Psoas muscle (tissue), 8 donors: ENCODE data around the gene PRKN. TPM values are rescaled to one million over a fixed set of nuclear protein-coding genes. Genes with fewer than 3 reads are reported as not detected.

Source experiments
- ATAC-seq, 4 donors: fragments of 200-7000 bp; cut with Tn5 transposase; one replicate each; pipeline ENCODE4 v1.9.1; 2020; ENCODE audit warnings: moderate library complexity in 3 of 4, mild to moderate bottlenecking in 2 of 4
- DNase-seq, 2 donors: peaks; one replicate each; pipeline ENCODE4 v3.0.0-alpha.2; 2020
- H3K27ac ChIP-seq: fragments of 200-600 bp; one replicate; pipeline ENCODE4 v1.8.0; 2022
- H3K27me3 ChIP-seq, 3 donors: fragments of 200-600 bp in 1 of 3; one replicate each; pipeline versions ENCODE4 v1.6.1 to v1.8.0; 2013 to 2022; ENCODE audit warnings: low read length in 2 of 3, mild to moderate bottlenecking in 2 of 3, moderate library complexity in 1 of 3; ENCODE audit not compliant: insufficient read depth in 3 of 3
- H3K36me3 ChIP-seq, 2 donors: fragments of 200-600 bp in 1 of 2; one replicate each; pipeline versions ENCODE4 v1.6.1 to v1.8.0; 2013 to 2022; ENCODE audit warnings: low read depth in 1 of 2, mild to moderate bottlenecking in 1 of 2, moderate library complexity in 1 of 2; ENCODE audit not compliant: insufficient read depth in 1 of 2
- H3K4me1 ChIP-seq: fragments of 200-600 bp; one replicate; pipeline ENCODE4 v1.8.0; 2022
- H3K4me3 ChIP-seq: fragments of 200-600 bp; one replicate; pipeline ENCODE4 v1.8.0; 2022; ENCODE audit warnings: mild to moderate bottlenecking
- H3K9me3 ChIP-seq: fragments of 200-600 bp; one replicate; pipeline ENCODE4 v1.8.0; 2022
- WGBS, 3 donors: extraction: QIAGEN DNeasy Blood & Tissue Kit; methylation state at CpG; one replicate each; pipeline versions ENCODE4 v1.1.6 to v1.1.7; 2013; 5-methylcytosine and 5-hydroxymethylcytosine counted together
- intact Hi-C, 2 donors: fragments of 100-400 bp; cut with DNase I; formaldehyde crosslinking; loops; one replicate each; pipeline versions ENCODE4 v1.11.0 to v1.14.2; 2022
- polyA plus RNA-seq, 3 donors: library from polyadenylated mRNA; stranded (reverse); fragments of 200-250 nt; gene quantifications; one replicate each; pipeline ENCODE4 v1.2.3, GENCODE V29; 2013
- total RNA-seq, 4 donors: library from RNA; stranded (reverse); fragmentation: NEBNext Ultra II Directional in 2 of 4; extraction: Animal tissue kit (Norgen Biotek cat#: 25700) in 2 of 4; gene quantifications; one replicate each; pipeline versions ENCODE4 v1.2.1 to v1.2.4, GENCODE V29; 2021 to 2023
- TF ChIP-seq, protein P1 (sequence below): fragments of 200-600 bp; IDR thresholded peaks from one replicate; pipeline ENCODE4 v1.8.0; 2022; ENCODE audit warnings: antibody characterized with exemption
- donor health status: healthy with polysubstance abuse.
- donor health status: DM: no; HTN: no; CAD: no; lungs with moderate emphysema.
- donor health status: Bipolar disorder and iron deficiency.
- donor health status: healthy.
- donor health status: DM: yes; HTN: yes; CAD: no.
- donor health status: DM: no; HTN: no; CAD: no.
- donor health status: DM: no; HTN: no; CAD: no.
- donor health status: DM: yes; HTN: yes; CAD: no.

Gene PRKN
- total and polyA plus RNA-seq, 7 donors, result 1.5 to 19.5 (median 11.7) TPM

- no peaks in the 10 kb centered on the region for H3K27me3 ChIP-seq
- no peaks in the 10 kb centered on the region for H3K36me3 ChIP-seq
- peaks cover 4% of the 10 kb centered on the region for H3K4me1 ChIP-seq
- H3K4me3 ChIP-seq, result no peak overlapping the region
- H3K9me3 ChIP-seq, result no peaks in the 10 kb centered on the region
- no peak overlapping the region for H3K27ac ChIP-seq
- DNase-seq, result no peak
- TF ChIP-seq, protein P1, sequence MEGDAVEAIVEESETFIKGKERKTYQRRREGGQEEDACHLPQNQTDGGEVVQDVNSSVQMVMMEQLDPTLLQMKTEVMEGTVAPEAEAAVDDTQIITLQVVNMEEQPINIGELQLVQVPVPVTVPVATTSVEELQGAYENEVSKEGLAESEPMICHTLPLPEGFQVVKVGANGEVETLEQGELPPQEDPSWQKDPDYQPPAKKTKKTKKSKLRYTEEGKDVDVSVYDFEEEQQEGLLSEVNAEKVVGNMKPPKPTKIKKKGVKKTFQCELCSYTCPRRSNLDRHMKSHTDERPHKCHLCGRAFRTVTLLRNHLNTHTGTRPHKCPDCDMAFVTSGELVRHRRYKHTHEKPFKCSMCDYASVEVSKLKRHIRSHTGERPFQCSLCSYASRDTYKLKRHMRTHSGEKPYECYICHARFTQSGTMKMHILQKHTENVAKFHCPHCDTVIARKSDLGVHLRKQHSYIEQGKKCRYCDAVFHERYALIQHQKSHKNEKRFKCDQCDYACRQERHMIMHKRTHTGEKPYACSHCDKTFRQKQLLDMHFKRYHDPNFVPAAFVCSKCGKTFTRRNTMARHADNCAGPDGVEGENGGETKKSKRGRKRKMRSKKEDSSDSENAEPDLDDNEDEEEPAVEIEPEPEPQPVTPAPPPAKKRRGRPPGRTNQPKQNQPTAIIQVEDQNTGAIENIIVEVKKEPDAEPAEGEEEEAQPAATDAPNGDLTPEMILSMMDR, result no peak
- ATAC-seq, result no peak
- intact Hi-C loops, result no loop called here
- 19 to 25% (median 23%) methylated on average over 3 of the region's 3 CpGs for WGBS, 3 donors
These were observed 570.2 kb downstream of the PRKN start for GRCh38 chr6:162157167-162157870.

GRCh38 chr6:162156146-162156545, 571.4 kb downstream of the PRKN start:
- Histone ChIP-seq H3K27ac (no peak overlapping the region), H3K4me1 (peaks cover 10% of the 10 kb centered on the region), H3K4me3 (no peak overlapping the region), H3K36me3 (no peaks in the 10 kb centered on the region), H3K27me3 (no peaks in the 10 kb centered on the region), H3K9me3 (no peaks in the 10 kb centered on the region)
- TF ChIP-seq, protein P1, result no peak
- ATAC-seq, result no peak
- 88 to 94% (median 89%) methylated on average over 2 of the region's 2 CpGs for WGBS, 3 donors
- intact Hi-C loops, result no loop called here
- DNase-seq, result no peak

DNA sequence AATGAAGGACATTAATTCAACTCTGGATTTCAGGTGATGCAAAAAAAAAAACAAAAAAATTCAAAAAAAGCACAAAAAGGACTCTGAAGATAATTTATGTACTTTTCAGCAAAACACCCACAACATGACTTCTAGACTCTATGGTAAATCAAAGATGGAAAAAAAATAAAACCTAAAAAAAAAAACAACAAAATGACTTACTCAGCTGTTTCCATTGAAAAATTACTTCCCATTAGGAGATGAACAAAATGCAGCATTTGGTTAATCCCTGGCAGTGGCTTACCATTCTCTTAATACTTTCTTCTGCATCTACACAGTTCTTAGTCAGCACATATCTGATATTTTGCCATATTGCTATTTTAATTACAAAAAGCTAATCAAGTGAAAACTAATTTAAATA, 572.6 kb downstream of the PRKN start:
- Histone ChIP-seq H3K4me1 (peaks cover 14% of the 10 kb centered on the region), H3K36me3 (no peaks in the 10 kb centered on the region), H3K27ac (no peak overlapping the region), H3K4me3 (no peak overlapping the region), H3K9me3 (no peaks in the 10 kb centered on the region), H3K27me3 (no peaks in the 10 kb centered on the region)
- TF ChIP-seq, protein P1, result no peak
- DNase-seq (no peak), ATAC-seq (no peak)
- intact Hi-C loops, result no loop called here

DNA sequence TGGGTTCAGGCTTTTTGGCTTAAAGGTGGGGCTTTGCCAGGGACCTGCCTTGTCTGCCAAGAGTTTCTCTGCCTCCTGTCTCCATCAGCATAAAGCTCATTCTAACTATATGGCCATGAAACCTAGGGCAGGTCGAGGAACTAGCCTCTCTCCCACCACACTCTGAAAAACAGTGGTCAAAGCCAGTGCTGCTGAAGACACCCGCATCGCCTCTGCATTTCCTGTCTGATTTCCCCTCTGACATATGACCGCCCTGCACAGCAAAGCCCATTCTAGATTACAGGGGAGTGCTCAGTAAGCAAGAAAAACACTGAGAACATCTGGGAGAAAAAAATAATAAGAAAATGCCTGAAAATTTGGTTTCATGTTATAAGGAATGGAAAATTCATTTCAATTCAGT, 573.6 kb downstream of the PRKN start:
- peaks cover 14% of the 10 kb centered on the region for H3K4me1 ChIP-seq
- TF ChIP-seq, protein P1, result no peak
- DNase-seq, result no peak
- no peaks in the 10 kb centered on the region for H3K36me3 ChIP-seq
- H3K27me3 ChIP-seq, result no peaks in the 10 kb centered on the region
- H3K9me3 ChIP-seq, result no peaks in the 10 kb centered on the region
- H3K27ac ChIP-seq, result no peak overlapping the region
- intact Hi-C loops, result no loop called here
- no peak overlapping the region for H3K4me3 ChIP-seq
- WGBS, 3 donors, result 82 to 90% (median 84%) methylated on average over 4 of the region's 4 CpGs
- ATAC-seq, result no peak

DNA sequence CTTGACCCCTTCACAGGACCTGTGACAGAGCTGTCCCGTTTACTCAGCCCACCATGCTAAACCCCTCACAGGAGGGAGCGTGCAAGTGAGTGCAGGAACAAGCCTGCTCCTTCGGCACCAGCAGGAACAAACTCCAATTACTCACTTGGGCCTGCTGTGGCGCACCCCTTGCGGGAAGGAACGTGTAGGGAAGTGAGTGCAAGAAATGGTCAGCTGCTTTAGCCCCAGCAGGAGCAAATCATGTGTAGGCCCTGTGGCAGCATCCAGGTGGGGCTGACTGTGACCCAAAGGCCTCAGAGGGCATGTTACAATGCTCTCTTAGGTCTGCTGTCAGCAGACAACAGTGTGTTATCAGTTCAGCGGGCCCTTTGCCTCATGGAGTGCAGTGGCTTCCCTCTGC, 574.4 kb downstream of the PRKN start:
- ATAC-seq (no peak), DNase-seq (no peak)
- no peak overlapping the region for H3K4me3 ChIP-seq
- intact Hi-C loops, result no loop called here
- no peaks in the 10 kb centered on the region for H3K27me3 ChIP-seq
- no peak overlapping the region for H3K27ac ChIP-seq
- peaks cover 14% of the 10 kb centered on the region for H3K4me1 ChIP-seq
- no peaks in the 10 kb centered on the region for H3K36me3 ChIP-seq
- TF ChIP-seq, protein P1, result no peak
- H3K9me3 ChIP-seq, result no peaks in the 10 kb centered on the region
- 85 to 94% (median 90%) methylated on average over 7 of the region's 7 CpGs for WGBS, 3 donors
